NCI-H2171 (cell line): ENCODE data around the gene CORO1C.

ENCODE experiments used
- DNase-seq: peaks from one replicate; lab custom pipeline; 2025; lab: John Stamatoyannopoulos, UW

The CORO1C gene

DNA sequence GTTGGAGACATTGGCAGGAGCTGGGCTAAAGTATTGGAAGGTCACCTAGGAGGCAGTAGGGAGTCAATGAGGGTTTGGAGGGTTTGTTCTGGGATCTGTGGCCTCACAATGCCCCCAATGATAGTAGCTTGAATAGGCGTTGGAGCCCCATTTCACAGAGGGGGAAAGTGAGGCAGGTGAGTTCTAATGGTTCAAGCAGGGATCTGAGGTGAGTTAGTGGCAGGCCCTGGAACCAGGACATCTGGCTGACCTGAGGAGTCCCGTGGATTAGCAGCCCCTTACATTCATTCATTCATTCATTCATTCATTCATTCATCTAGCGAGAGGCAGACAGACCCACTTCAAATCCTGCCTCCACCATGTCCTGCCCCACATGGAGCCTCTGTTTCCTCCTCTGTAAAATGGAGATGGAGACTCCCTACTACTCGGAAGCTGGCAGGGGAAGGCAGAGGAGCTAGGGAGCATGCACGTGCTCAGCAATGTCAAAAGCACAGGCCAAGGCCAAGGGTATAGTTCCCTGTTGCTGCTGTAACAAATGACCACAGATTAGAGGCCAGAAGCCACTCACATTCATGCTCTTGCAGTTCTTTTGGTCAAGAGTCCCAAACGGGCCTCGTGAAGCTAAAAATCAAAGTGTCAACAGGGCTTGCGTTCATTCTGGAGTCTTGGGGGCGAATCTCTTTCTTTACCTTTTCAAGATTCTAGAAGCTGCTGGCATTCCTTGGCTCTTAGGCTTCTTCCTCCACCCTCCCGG is 131.2 kb downstream of the CORO1C start:
- no peak for DNase-seq

- no peak for DNase-seq
Measured at GRCh38 chr12:108599541-108599940, 131.8 kb downstream of the CORO1C start.

DNA sequence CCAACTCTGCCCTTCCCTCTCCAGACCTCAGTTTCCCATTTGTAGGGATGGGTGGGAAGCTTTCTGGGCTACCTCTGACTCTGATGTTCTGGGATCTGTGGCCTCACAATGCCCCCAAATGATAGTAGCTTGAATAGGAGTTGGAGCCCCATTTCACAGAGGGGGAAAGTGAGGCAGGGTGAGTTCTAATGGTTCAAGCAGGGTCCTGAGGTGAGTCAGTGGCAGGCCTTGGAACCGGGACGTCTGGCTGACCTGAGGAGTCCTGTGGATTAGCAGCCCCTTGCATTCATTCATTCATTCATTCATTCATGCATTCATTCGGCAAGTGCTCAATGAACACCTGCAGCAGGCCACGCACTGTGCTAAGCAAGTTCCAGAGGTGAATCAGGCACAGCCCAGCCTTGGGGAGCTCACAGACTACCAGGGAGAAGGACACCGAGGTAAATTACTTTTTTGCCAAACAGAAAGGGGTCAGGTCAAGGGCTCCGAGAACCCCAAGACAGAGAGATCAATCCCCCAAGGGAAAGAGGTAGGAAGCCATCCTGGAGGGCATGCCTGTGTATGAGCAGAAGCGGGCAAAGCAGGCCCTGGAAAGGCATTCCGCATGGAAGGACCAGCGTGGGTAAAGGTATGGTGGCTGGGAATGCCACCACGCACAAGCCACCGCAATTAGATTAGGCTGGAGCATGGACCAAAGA is 132.6 kb downstream of the CORO1C start:
- DNase-seq: no peak

- DNase-seq: no peak
Measured at GRCh38 chr12:108597559-108598471, 133.5 kb downstream of the CORO1C start, which contains the start of gene TMEM119. Gene TMEM119 (minus strand): TSS chr12:108598084. CDS start chr12:108592383, 5,701 bp downstream.

DNA sequence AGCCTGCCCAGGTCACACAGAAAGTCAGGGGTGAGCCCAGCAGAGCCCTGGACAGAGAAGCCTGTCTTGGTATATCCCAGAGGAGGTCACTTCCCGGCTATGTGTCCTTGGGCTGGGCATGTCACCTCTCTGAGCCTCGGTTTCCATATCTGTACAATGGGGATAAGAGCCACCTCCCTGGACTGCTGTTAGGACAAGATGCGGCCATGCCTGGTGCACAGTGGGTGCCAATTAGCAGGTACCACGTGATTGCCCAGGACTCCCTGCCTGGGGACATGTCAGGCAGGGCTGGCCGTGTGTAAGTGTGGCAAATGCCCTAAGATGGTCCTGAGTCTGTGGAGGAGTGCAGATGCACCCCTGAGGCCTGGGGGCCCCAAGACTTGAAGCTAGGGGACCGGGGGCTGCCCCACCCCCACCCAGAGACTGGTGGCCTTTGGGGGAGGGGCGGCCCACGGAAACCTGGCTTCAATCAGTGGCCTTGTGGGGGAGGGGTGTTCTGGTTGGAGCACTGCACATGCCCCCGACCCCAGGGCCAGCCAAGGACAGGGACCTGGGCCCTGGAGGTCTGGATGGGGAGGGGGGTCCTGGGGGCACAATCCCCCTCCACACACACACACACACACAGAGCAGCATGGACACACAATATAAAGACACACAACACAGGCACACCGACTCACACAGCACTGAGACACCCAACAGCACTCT is 134.3 kb downstream of the CORO1C start:
- no peak for DNase-seq

GRCh38 chr12:108595711-108596647 is 135.3 kb downstream of the CORO1C start:
- DNase-seq: no peak
